HG03575 (cell line): ENCODE data around the gene PRIM2.
"Not testable (repeated sequence)": the region's sequence is repeated elsewhere in the genome, so short reads cannot be mapped to it uniquely, and the experiment has no call there.

Experiments
- ATAC-seq: cut with Tn5 transposase; IDR thresholded peaks from one replicate; pipeline ENCODE4 v1.9.1; 2021; ENCODE audit not compliant: unreplicated experiment, insufficient number of reproducible peaks, low FRiP score; ENCODE audit errors: extremely low read depth

The PRIM2 gene

GRCh38 chr6:57532660-57533059 lies 215.2 kb downstream of the PRIM2 start:
- not testable (repeated sequence) for ATAC-seq

GRCh38 chr6:57535121-57535520 lies 217.7 kb downstream of the PRIM2 start:
- ATAC-seq = not testable (repeated sequence)

- not testable (repeated sequence) for ATAC-seq
Observed at GRCh38 chr6:57535994-57536393, 218.6 kb downstream of the PRIM2 start.

DNA sequence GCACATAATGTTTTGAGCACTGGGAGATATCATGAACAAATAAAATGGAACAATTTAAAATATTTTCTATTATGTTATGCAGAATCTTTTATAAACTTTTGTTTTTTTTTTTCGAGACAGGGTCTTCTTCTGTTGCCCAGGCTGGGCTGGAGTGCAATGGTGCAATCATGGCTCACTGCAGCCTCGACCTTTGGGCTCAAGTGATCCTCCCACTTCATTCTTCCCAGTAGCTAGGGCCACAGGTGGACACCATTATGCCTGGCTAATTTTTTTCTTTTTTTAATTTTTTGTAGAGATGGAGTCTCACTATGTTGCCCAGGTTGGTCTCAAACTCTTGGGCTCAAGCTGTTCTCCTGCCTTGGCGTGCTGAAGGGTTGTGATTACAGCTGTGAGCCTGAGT lies 220.5 kb downstream of the PRIM2 start:
- not testable (repeated sequence) for ATAC-seq

DNA sequence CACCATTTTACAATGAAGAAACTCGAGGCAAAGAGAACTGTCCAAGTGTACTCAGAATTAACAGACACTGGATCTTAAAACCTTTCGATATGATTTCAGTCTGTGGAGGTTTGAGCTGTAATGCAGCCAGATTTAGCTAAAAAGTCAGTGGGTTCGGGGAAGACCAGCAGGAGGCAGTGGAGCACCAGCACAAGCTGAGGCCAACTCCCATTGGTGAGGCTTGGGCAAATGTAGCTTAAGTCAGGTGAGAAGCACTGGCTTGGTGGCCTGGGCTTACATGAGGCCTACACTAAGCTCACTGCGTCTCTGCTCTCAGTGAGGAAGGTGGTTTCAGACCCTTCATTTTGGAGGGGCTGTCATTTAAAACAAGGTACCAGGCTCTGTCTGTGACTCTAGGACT lies 234.5 kb downstream of the PRIM2 start:
- not testable (repeated sequence) for ATAC-seq

DNA sequence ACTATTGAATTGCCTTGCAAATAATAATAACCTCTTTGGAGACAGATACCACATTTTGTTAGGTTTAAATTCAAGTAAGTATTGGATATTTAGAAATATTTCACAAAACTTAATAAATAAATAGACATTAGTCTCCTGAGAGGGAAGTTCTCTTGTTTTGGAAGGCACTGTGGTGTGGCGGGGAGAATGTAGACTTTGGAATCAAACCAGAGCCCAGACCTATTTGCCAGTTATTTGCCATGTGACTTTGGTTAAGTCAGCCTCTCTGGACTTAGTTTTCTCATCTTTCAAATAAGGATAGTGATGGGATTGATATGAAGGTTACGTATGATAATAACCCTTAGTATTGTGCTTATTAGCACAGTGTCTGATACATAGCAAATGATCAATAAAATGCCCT lies 240.4 kb downstream of the PRIM2 start:
- not testable (repeated sequence) for ATAC-seq

- ATAC-seq = not testable (repeated sequence)
Observed at GRCh38 chr6:57559170-57559569, 241.7 kb downstream of the PRIM2 start.

- ATAC-seq = not testable (repeated sequence)
Observed at GRCh38 chr6:57562233-57562632, 244.8 kb downstream of the PRIM2 start.

DNA sequence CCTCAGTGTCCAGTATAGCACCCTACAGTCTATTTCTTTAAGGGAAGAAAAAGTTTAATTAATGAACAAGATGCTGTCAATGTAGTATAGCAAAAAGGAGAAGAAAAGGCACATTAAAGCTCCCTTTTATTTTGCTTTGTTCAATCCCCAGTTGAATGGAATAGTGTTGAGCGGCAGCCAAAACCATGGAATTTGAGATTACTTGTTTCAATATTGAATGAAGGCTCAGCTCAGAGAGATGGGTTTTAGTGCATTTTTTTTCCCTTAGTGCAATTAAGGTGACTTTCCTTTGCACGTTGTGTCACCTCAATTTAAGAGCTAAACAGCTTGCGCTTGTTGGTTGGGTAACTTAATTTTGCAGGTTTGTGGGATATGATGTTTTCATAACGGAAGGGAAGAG lies 254.7 kb downstream of the PRIM2 start:
- ATAC-seq = not testable (repeated sequence)

- ATAC-seq = not testable (repeated sequence)
Observed at GRCh38 chr6:57572844-57573243, 255.4 kb downstream of the PRIM2 start.

- ATAC-seq = not testable (repeated sequence)
Observed at GRCh38 chr6:57577023-57577422, 259.6 kb downstream of the PRIM2 start.

- not testable (repeated sequence) for ATAC-seq
Observed at GRCh38 chr6:57579489-57579888, 262.1 kb downstream of the PRIM2 start.

- not testable (repeated sequence) for ATAC-seq
Observed at GRCh38 chr6:57581586-57581985, 264.2 kb downstream of the PRIM2 start.

GRCh38 chr6:57601105-57601504 lies 283.7 kb downstream of the PRIM2 start:
- ATAC-seq = not testable (repeated sequence)

- ATAC-seq = not testable (repeated sequence)
Observed at GRCh38 chr6:57605303-57605702, 287.9 kb downstream of the PRIM2 start.

- ATAC-seq = not testable (repeated sequence)
Observed at GRCh38 chr6:57606331-57606730, 288.9 kb downstream of the PRIM2 start.

DNA sequence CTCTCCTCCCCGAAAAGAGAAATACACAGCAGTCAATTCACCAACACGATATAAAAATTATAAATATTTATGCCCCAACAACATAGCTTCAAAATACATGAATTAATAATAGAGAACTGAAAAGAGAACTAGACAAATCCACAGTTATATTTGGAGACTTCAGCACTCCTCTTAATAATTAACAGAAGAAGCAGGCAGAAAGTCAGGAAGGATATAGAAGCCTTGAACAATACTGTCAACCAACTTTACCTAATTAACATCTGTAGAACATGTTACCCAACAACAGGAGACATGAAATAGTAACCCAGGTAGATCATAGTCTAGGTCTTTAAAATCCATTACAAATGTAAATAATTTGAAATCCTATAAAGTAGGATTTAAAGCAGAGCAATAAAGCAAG lies 293.2 kb downstream of the PRIM2 start:
- not testable (repeated sequence) for ATAC-seq

DNA sequence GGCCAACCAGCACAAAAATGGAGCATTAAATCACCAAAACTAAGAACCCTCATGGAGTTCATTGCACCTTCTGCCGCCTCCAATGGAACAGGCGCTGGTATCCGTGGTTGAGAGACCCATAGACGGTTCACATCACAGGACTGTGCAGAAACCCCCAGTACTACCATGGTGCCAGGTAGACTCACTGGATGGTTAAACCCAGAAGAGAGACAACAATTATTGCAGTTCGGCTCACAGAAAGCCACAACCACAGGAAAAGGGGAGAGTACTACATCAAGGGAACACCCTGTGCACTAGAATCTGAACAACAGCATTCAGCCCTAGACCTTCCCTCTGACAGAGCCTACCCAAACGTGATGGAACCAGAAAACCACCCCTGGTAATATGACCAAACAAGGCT lies 301.5 kb downstream of the PRIM2 start:
- ATAC-seq = not testable (repeated sequence)

GRCh38 chr6:57631773-57632172 lies 314.3 kb downstream of the PRIM2 start:
- not testable (repeated sequence) for ATAC-seq

DNA sequence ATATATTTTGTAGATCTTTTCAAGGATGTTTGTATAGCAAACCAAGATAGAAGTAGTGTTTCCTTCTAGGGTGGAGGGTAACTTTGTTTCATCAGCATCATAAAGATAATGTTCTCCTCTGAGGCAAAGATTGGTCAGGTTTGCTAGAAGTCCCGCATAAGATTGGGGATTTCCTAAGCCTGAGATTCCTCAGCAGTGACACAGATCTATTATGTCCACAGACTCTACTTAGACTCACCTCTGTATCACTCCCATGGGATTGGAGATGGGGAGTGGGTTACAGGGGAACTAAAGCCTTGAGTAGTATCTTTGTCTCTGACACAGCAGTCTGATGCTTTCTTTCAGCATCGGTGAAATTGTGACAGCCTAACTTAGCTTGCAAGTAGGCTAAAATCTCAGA lies 341.1 kb downstream of the PRIM2 start:
- not testable (repeated sequence) for ATAC-seq

- ATAC-seq = not testable (repeated sequence)
Observed at GRCh38 chr6:57659794-57660193, 342.4 kb downstream of the PRIM2 start.
